NCI-H2196 (cell line): ENCODE measurements around the gene THOP1.

ENCODE experiments used
- DNase-seq: peaks from one replicate; lab custom pipeline; 2025; ENCODE audit not compliant: unreplicated experiment; lab: John Stamatoyannopoulos, UW

THOP1 gene

GRCh38 chr19:2802826-2803225 lies 17.5 kb downstream of the THOP1 start:
- DNase-seq: no peak

- no peak for DNase-seq
Observed at GRCh38 chr19:2803486-2804155, 18.3 kb downstream of the THOP1 start.

GRCh38 chr19:2804156-2805004 lies 19.1 kb downstream of the THOP1 start:
- DNase-seq: no peak

GRCh38 chr19:2805261-2805900 lies 20.1 kb downstream of the THOP1 start:
- no peak for DNase-seq

GRCh38 chr19:2805991-2806649 lies 20.8 kb downstream of the THOP1 start:
- no peak for DNase-seq

GRCh38 chr19:2806736-2807378 lies 21.6 kb downstream of the THOP1 start:
- DNase-seq: no peak

- no peak for DNase-seq
Observed at GRCh38 chr19:2807379-2808128, 22.3 kb downstream of the THOP1 start.

GRCh38 chr19:2808129-2808941 lies 23.0 kb downstream of the THOP1 start:
- DNase-seq: no peak

GRCh38 chr19:2809387-2810140 lies 24.3 kb downstream of the THOP1 start:
- no peak for DNase-seq

GRCh38 chr19:2810141-2811091 lies 25.1 kb downstream of the THOP1 start:
- DNase-seq: no peak

GRCh38 chr19:2811221-2811722 lies 26.0 kb downstream of the THOP1 start:
- DNase-seq: no peak

- DNase-seq: no peak
Observed at GRCh38 chr19:2811735-2812413, 26.6 kb downstream of the THOP1 start.

GRCh38 chr19:2812414-2813234 lies 27.3 kb downstream of the THOP1 start:
- no peak for DNase-seq

GRCh38 chr19:2813235-2814160 lies 28.2 kb downstream of the THOP1 start:
- DNase-seq: no peak

- DNase-seq: no peak
Observed at GRCh38 chr19:2814426-2814825, 29.1 kb downstream of the THOP1 start.
